A673 (cell line): ENCODE data around the gene EMID1. TPM values are rescaled to one million over a fixed set of nuclear protein-coding genes. Genes with fewer than 3 reads are reported as not detected.

Experiments used
- BruUV-seq: library from RNA; stranded (reverse); fragments of 400-500 nt; replicated peaks from 2 replicates; lab custom pipeline; 2021; lab: Mats Ljungman, UMichigan
- CTCF ChIA-PET: fragments of 300-600 bp; sonication (Branson Sonifier 250); formaldehyde crosslinking; loops from one replicate; lab custom pipeline; 2022; ENCODE audit warnings: antibody characterized with exemption; lab: Charles Lee
- POLR2A ChIA-PET: fragments of 300-600 bp; sonication (Branson Sonifier 250); formaldehyde crosslinking; loops from one replicate; lab custom pipeline; 2022; ENCODE audit warnings: antibody characterized with exemption; ENCODE audit not compliant: low non-redundant PET; lab: Charles Lee
- DNase-seq: peaks from one replicate; pipeline ENCODE4 v3.0.0-alpha.2; 2015; ENCODE audit warnings: low spot score
- H3K27ac ChIP-seq: fragments of 200-600 bp; sonication (generic); 2 replicates; pipeline ENCODE4 v1.5.1; 2016; ENCODE audit warnings: mixed run types, low read depth, mild to moderate bottlenecking, mixed read lengths, antibody characterized with exemption, low read length; ENCODE audit not compliant: poor library complexity, severe bottlenecking
- H3K27me3 ChIP-seq: fragments of 200-600 bp; sonication (generic); replicated peaks from 2 replicates; pipeline ENCODE4 v1.6.1; 2017; ENCODE audit warnings: mixed run types, low read depth, mild to moderate bottlenecking, mixed read lengths, antibody characterized with exemption, low read length; ENCODE audit not compliant: insufficient read depth, poor library complexity
- H3K36me3 ChIP-seq: fragments of 200-600 bp; sonication (generic); 2 replicates; pipeline ENCODE4 v1.6.1; 2016; ENCODE audit warnings: mixed run types, mild to moderate bottlenecking, mixed read lengths, antibody characterized with exemption, low read length; ENCODE audit not compliant: insufficient read depth, poor library complexity, severe bottlenecking
- H3K4me1 ChIP-seq: fragments of 200-600 bp; sonication (generic); 2 replicates; pipeline ENCODE4 v1.6.1; 2017; ENCODE audit warnings: mixed run types, mild to moderate bottlenecking, mixed read lengths, antibody characterized with exemption, low read length; ENCODE audit not compliant: insufficient read depth, poor library complexity, severe bottlenecking
- H3K4me3 ChIP-seq: fragments of 200-600 bp; sonication (generic); 2 replicates; pipeline ENCODE4 v1.5.1; 2016; ENCODE audit warnings: low read depth, mixed run types, mild to moderate bottlenecking, mixed read lengths, low read length; ENCODE audit not compliant: poor library complexity, severe bottlenecking
- H3K9me3 ChIP-seq: fragments of 200-600 bp; sonication (generic); 2 replicates; pipeline ENCODE4 v1.6.1; 2016; ENCODE audit warnings: mixed run types, low read depth, mild to moderate bottlenecking, mixed read lengths, antibody characterized with exemption, low read length; ENCODE audit not compliant: poor library complexity, severe bottlenecking
- CTCF ChIP-seq: fragments of 300-800, 200-600 bp; sonication (generic); conservative IDR thresholded peaks from 2 replicates; pipeline ENCODE4 v1.5.1; 2017; ENCODE audit warnings: low read depth, mild to moderate bottlenecking, antibody characterized with exemption, low read length, moderate library complexity, mixed read lengths
- EZH2 ChIP-seq: fragments of 200-600 bp; sonication (generic); IDR thresholded peaks from 2 replicates; pipeline ENCODE4 v1.6.1; 2017; ENCODE audit warnings: borderline replicate concordance, low read depth, mild to moderate bottlenecking, mixed read lengths, antibody characterized with exemption, low read length; ENCODE audit not compliant: poor library complexity, severe bottlenecking
- intact Hi-C: fragments of 100-400 bp; cut with micrococcal nuclease; formaldehyde crosslinking; loops from one replicate; pipeline ENCODE4 v1.10.0; 2022; ENCODE audit not compliant: unreplicated experiment
- total RNA-seq: library from RNA; stranded (reverse); gene quantifications from 2 replicates; pipeline ENCODE4 v1.2.3, GENCODE V29; 2021

The EMID1 gene
- total RNA-seq, 1 experiment from 2014 or later = not detected

- H3K4me1 ChIP-seq = no peaks in the 10 kb centered on the region
- ChIA-PET CTCF (no interaction called here), POLR2A (no interaction called here)
- no TSS peak for BruUV-seq
- no peaks in the 10 kb centered on the region for H3K9me3 ChIP-seq
- no peaks in the 10 kb centered on the region for H3K27me3 ChIP-seq
- no peak for DNase-seq
- intact Hi-C loops = no loop called here
- TF ChIP-seq CTCF = no peak
- no peak for TF ChIP-seq EZH2
- no peaks in the 10 kb centered on the region for H3K36me3 ChIP-seq
- H3K27ac ChIP-seq = no peak overlapping the region
- no peak overlapping the region for H3K4me3 ChIP-seq
These were observed 3.4 kb downstream of the EMID1 start for GRCh38 chr22:29208879-29209623.

- no peak for DNase-seq
- no TSS peak for BruUV-seq
- no peaks in the 10 kb centered on the region for H3K36me3 ChIP-seq
- no peaks in the 10 kb centered on the region for H3K4me1 ChIP-seq
- no peak overlapping the region for H3K4me3 ChIP-seq
- ChIA-PET POLR2A (no interaction called here), CTCF (interaction anchor here (0.6 kb wide), 1 partner anchor 20 kb away, joined by 3 read pairs; no protein-coding TSS in a partner anchor)
- H3K27me3 ChIP-seq = no peaks in the 10 kb centered on the region
- no peak overlapping the region for H3K27ac ChIP-seq
- no peaks in the 10 kb centered on the region for H3K9me3 ChIP-seq
- TF ChIP-seq CTCF (no peak), EZH2 (no peak)
- intact Hi-C loops = no loop called here
These were observed 3.9 kb downstream of the EMID1 start for GRCh38 chr22:29209624-29209929.

- BruUV-seq = no TSS peak
- no peak for TF ChIP-seq CTCF
- TF ChIP-seq EZH2 = no peak
- ChIA-PET POLR2A (no interaction called here), CTCF (no interaction called here)
- H3K4me3 ChIP-seq = no peak overlapping the region
- no peaks in the 10 kb centered on the region for H3K9me3 ChIP-seq
- intact Hi-C loops = no loop called here
- no peaks in the 10 kb centered on the region for H3K4me1 ChIP-seq
- H3K27ac ChIP-seq = no peak overlapping the region
- H3K36me3 ChIP-seq = no peaks in the 10 kb centered on the region
- no peaks in the 10 kb centered on the region for H3K27me3 ChIP-seq
- DNase-seq = no peak
These were observed 5.4 kb downstream of the EMID1 start for GRCh38 chr22:29211066-29211465.
